ENCODE results near the gene METRN.

The METRN gene

GRCh38 chr16:724188-725040, 9.5 kb downstream of the METRN start:
- no peak for DNase-seq (ENCODE audit: low read depth)

GRCh38 chr16:725041-725376, 10.1 kb downstream of the METRN start:
- DNase-seq (ENCODE audit: low read depth) = no peak

- DNase-seq (ENCODE audit: low read depth) = no peak
Observed at GRCh38 chr16:725463-726187, 10.7 kb downstream of the METRN start.

- no peak for DNase-seq (ENCODE audit: low read depth)
Observed at GRCh38 chr16:726188-726437, 11.2 kb downstream of the METRN start.

GRCh38 chr16:726438-727290, 11.7 kb downstream of the METRN start, which contains the start of the genes CCDC78 and HAGHL:
Gene CCDC78, minus strand, starts transcription at chr16:726443. Its CDS starts 76 bp downstream, at chr16:726367.
Gene HAGHL, plus strand, starts transcription at chr16:727106. Its CDS starts 404 bp downstream, at chr16:727510.
- DNase-seq (ENCODE audit: low read depth) = peak; percentile 43

- DNase-seq (ENCODE audit: low read depth) = no peak
Observed at GRCh38 chr16:727291-727977, 12.5 kb downstream of the METRN start.

GRCh38 chr16:728131-728889, 13.4 kb downstream of the METRN start:
- DNase-seq (ENCODE audit: low read depth) = no peak

GRCh38 chr16:728890-729744, 14.2 kb downstream of the METRN start:
- DNase-seq (ENCODE audit: low read depth) = no peak

GRCh38 chr16:729768-730665, 15.1 kb downstream of the METRN start:
- DNase-seq (ENCODE audit: low read depth) = no peak

GRCh38 chr16:730666-731509, 16.0 kb downstream of the METRN start:
- DNase-seq (ENCODE audit: low read depth) = no peak

GRCh38 chr16:732332-732731, 17.4 kb downstream of the METRN start:
- DNase-seq (ENCODE audit: low read depth) = no peak

- no peak for DNase-seq (ENCODE audit: low read depth)
Observed at GRCh38 chr16:732936-733335, 18.0 kb downstream of the METRN start.

- no peak for DNase-seq (ENCODE audit: low read depth)
Observed at GRCh38 chr16:733382-734207, 18.7 kb downstream of the METRN start.

- DNase-seq (ENCODE audit: low read depth) = no peak
Observed at GRCh38 chr16:734208-734980, 19.5 kb downstream of the METRN start.

- no peak for DNase-seq (ENCODE audit: low read depth)
Observed at GRCh38 chr16:734981-735881, 20.3 kb downstream of the METRN start.

Data from stimulated activated CD8-positive, alpha-beta memory T cell treated with anti-CD3 and anti-CD28 coated beads, Interleukin-12 subunit alpha, Interleukin-12 subunit beta, amount 100 ng/mL, for 1 hour (primary cell).